ENCODE results near the gene ADNP. TPM values are rescaled to one million over a fixed set of nuclear protein-coding genes. Genes with fewer than 3 reads are reported as not detected.

The ADNP gene
- total RNA-seq, 1 experiment from 2014 or later = 143 TPM

DNA sequence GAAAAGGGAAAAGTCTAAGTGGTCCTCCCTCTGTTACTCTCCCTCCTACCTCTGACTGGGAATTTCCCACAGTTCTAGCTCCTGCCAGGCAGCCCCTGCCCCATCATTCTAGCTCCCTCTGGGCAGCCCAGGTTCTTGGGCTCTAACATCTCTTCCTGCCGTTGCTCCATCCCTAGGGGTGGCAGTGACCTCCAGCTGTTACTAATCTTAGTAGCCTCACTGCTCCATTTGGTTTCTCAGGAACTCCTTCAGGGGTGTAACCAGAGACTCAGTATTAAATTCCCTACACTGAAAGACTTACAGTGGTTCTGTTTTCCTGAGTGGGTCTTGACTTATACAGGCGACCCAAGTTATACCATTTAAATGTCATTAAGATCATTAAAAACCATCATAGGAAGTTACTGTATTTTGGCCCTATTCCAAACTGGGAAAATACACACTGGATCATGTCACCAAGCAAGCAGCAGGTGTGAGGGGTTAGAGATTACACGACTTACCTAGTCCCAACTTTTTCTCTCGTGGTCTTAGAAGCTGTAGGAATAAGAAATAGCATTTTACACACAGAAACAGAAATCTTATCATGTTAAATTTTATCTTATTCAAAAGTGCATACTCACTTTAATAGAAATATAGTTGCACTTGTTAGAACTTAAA lies 17.0 kb upstream of the ADNP start:
- Mint-ChIP-seq H3K4me1 (no peaks in the 10 kb centered on the region), H3K36me3 (ENCODE audit: insufficient read depth in 1 of 3, low read depth in 3 of 3) (peaks cover 22 to 78% (median 69%) of the 10 kb centered on the region in 3 experiments; a peak in 6 of 7 replicates), H3K9me3 (no peaks in the 10 kb centered on the region), H3K27ac (no peak overlapping the region), H3K4me3 (no peak overlapping the region), H3K27me3 (ENCODE audit: low read depth) (no peaks in the 10 kb centered on the region)
- Histone ChIP-seq H2BK12ac (ENCODE audit: insufficient read length, low read depth, low read length) (no peak overlapping the region), H2BK120ac (ENCODE audit: low read depth, low read length, poor library complexity, severe bottlenecking) (no peak overlapping the region), H4K20me1 (ENCODE audit: control insufficient read depth, insufficient read depth, insufficient read length) (no peaks in the 10 kb centered on the region), H3K4me2 (ENCODE audit: insufficient read depth, insufficient read length, low read length) (no peak overlapping the region), H3K27ac (ENCODE audit: insufficient read length, low read depth, low read length) (no peak overlapping the region), H2AK5ac (ENCODE audit: insufficient read length, low read length) (no peak overlapping the region), H3K23me2 (ENCODE audit: insufficient read length, low read depth, low read length, poor library complexity, severe bottlenecking) (no peaks in the 10 kb centered on the region), H3K79me1 (ENCODE audit: insufficient read depth, low read depth, low read length, poor library complexity, severe bottlenecking) (peaks cover 3% of the 10 kb centered on the region), H3K14ac (ENCODE audit: insufficient read depth, low read length) (no peak overlapping the region), H3K56ac (ENCODE audit: insufficient read length, low read depth, low read length) (no peak overlapping the region), H3K4me1 (ENCODE audit: insufficient read depth, low read length) (no peaks in the 10 kb centered on the region), H2BK15ac (ENCODE audit: low read depth, low read length) (no peak overlapping the region; the same call in 1 of the 2 replicates), H4K91ac (ENCODE audit: insufficient read length, low read depth, low read length) (no peak overlapping the region), H3K9ac (ENCODE audit: extremely low read depth, insufficient read length, low read length) (no peak overlapping the region), H3K4ac (ENCODE audit: low read depth, low read length) (no peak overlapping the region), H3K79me2 (ENCODE audit: insufficient read depth, low read length) (no peaks in the 10 kb centered on the region; the same call in 1 of the 2 replicates), H3K9me3 (ENCODE audit: control insufficient read depth, low read depth, low read length) (no peaks in the 10 kb centered on the region), H2AFZ (ENCODE audit: low read length) (no peak overlapping the region), H3K18ac (ENCODE audit: insufficient read length, low read depth, low read length) (no peak overlapping the region), H4K5ac (ENCODE audit: insufficient read length, low read depth, low read length) (no peak overlapping the region), H2BK5ac (ENCODE audit: insufficient read length, low read length) (no peak overlapping the region), H4K8ac (replicated peaks; ENCODE audit: insufficient read length, low read depth, low read length) (no peak overlapping the region), H3T11ph (ENCODE audit: low read length) (no peak overlapping the region), H2BK20ac (ENCODE audit: low read depth, low read length, poor library complexity, severe bottlenecking) (no peak overlapping the region), H3K27me3 (ENCODE audit: insufficient read depth, low read length) (no peaks in the 10 kb centered on the region), H3K23ac (ENCODE audit: insufficient read length, low read depth, low read length) (no peak overlapping the region)
- no peak for DNase-seq
- TF ChIP-seq, protein P1, sequence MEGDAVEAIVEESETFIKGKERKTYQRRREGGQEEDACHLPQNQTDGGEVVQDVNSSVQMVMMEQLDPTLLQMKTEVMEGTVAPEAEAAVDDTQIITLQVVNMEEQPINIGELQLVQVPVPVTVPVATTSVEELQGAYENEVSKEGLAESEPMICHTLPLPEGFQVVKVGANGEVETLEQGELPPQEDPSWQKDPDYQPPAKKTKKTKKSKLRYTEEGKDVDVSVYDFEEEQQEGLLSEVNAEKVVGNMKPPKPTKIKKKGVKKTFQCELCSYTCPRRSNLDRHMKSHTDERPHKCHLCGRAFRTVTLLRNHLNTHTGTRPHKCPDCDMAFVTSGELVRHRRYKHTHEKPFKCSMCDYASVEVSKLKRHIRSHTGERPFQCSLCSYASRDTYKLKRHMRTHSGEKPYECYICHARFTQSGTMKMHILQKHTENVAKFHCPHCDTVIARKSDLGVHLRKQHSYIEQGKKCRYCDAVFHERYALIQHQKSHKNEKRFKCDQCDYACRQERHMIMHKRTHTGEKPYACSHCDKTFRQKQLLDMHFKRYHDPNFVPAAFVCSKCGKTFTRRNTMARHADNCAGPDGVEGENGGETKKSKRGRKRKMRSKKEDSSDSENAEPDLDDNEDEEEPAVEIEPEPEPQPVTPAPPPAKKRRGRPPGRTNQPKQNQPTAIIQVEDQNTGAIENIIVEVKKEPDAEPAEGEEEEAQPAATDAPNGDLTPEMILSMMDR (conservative IDR thresholded peaks at IDR 0.05) = no peak
- WGBS (ENCODE audit: extremely low coverage, insufficient read length, low lambda C conversion rate) = no CpG with 5 or more reads among the region's 4 CpGs
